Inferior parietal cortex (tissue), 1 donor: ENCODE data around the gene E2F3.
A peak's percentile ranks its signal among the peaks of the same experiment; 100 is the strongest.

ENCODE experiments used
- DNase-seq: peaks from one replicate; pipeline ENCODE4 v3.0.0-alpha.2; 2016; ENCODE audit errors: extremely low spot score

E2F3 gene

DNA sequence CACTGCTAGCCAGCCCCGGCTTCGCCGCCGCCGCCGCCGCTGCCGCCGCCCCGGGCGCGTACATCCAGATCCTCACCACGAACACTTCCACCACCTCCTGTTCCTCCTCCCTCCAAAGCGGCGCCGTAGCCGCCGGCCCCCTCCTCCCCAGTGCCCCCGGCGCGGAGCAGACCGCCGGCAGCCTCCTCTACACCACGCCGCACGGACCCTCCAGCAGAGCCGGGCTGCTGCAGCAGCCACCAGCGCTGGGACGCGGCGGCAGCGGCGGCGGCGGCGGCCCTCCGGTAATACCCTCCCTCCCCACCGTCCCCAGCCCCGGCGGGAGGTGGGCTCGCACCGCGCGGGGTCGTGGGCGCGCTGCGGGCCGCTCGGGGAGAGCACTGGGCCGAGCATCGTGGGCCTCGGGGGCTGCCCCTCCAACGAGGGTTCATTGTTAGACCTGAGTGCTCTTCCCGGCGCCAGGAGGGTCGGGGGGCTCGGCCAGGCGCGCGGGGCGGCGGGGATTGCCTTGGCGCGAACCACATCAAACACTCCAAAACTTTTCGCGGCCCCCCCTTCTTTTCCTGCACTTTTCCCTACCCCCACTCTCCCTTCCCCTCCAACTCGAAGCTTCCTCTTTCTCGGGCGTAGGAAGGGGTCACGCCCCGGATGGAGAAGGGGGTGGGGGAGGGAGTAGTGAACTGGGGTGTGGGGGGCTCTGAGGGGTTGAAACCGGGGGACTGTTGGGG, 827 bp downstream of the E2F3 start:
- DNase-seq, result no peak

DNA sequence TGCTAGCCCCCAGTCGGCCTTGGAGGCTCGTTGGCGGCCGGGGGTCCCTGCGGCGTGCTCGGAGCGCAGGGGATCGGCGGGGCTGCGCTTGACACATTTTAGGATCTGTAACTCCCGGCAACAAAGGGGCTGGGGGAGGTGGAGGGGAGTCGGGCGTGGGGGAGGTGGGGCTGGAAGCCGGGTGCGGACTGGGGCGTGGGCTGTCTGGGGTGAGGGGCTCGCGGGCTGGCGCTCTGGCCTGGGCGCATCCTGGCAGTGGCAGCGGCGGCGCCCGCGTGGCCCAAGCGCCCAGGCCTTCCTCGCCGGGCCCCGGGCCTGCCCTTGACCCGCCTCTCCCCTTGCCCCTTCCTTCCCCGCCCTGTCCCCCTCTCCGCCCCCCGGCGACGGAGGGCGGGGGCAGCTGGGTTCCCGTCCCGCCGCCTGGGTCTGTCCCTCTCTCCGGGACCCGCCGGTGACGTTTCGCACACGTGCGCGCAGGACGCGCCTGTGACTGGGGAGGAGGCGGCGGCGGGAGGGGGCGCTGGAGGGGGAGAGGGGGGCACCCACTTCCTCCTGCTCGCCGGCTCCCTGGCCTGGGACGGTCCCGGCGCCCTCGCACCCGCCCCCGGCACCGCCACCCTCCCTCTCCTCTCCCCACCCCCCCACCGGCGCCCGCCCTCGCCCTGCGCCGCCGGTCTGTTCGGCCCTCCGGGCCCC, 1.5 kb downstream of the E2F3 start:
- DNase-seq, result peak; percentile 67

DNA sequence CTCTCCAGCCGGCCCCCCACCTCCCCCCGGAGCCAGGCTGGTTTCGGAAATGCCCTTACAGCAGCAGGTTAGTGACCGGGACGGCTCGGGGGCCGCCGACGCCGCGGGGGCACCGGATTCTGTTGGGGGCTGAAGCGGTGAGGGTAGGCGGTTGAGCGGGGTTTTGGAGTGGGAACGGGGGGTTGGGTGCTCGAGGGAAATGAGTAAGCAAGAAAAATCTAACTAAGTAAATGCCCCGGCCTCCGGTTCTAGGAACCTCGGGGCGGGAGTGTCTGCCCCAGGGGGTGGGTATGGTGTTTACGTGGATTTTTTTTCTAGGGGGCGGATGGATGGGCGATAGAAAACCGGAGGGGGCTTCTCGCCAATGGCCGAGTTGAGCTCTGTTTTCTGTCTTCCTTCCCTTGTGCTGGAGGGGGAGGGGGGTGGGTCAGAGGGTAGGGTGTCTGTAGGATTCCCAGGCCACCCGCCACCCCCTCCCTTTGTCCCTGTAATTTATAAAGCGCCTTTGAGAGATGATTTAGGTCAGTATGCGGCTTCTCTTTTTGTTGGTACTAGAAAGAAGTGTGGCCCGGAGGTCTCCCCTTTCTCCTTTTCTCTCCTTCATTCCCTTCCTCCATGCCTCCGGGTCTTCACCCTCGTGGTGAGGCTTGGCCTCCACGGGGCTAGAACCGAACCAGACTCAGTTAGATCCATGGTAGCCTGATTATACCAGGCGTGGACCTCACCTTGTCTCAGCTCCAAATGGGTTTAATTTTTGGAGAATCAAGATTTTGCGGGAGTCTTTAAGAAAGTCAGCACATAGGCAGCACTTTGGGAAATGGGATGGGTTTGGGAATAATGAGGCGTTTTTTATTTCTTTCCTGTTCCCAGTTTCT, 2.3 kb downstream of the E2F3 start:
- no peak for DNase-seq

DNA sequence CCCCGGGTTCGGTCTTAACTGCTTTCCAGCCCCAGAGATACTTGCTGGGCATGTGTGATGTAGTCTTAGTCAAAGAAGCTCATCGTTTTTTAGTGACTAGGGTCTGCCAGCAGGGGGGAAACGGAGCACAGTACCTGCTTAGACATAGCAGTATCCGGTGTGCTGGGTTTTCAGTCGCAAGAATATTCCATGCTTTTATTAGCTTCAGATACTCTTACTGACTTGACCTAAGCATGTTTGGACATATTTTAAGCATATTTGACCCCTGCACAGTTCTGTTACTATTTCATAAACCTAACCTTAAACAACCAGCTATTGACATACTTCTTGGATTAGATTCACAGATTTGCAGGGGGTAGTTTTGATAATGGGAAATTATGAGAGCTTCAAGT, 3.0 kb downstream of the E2F3 start:
- DNase-seq, result peak; percentile 55

DNA sequence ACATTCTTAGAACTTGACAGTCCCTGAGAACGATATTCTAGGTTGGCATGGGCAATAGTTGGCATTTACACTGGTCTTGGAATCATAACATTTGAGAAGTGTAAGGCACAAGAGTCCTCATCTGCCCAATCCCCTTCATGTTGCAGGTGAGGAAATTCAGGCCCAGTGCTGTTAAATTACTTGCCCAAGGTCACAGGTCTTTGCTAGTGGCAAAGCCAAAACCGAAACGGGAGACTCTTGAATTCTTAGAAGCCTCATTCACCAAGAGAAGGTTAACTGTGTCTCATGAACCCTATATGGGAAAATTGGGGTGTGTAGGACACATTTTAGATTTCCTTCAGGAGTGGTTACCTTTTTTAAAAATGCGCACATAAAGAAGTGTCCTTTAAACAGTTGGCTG, 7.2 kb downstream of the E2F3 start:
- no peak for DNase-seq

DNA sequence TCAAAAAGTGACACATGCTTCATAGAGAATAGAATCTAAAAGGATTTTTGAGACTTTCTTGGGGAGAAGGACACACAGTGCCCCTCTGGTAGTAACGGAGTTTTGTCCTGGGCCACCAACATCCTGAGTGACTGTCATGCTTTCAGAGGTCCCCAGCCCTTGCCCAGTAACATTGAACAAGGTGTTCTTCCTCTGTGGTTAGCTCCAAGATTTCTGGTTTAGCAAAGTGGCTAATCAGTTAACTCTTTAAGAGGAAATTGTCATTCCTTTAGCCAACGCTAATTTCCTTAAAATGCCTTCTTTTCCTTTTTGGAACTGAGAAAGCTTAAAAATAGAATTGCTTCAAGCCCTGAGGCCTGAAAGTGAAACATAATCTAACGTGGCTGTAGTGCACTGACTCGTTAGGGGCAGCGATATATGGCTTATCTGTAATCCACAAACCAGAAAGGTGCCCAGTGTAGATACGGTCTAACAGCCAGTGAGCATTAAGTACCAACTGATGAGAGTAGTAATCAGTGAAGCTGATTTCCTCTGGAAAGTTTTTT, 7.8 kb downstream of the E2F3 start:
- DNase-seq, result no peak

DNA sequence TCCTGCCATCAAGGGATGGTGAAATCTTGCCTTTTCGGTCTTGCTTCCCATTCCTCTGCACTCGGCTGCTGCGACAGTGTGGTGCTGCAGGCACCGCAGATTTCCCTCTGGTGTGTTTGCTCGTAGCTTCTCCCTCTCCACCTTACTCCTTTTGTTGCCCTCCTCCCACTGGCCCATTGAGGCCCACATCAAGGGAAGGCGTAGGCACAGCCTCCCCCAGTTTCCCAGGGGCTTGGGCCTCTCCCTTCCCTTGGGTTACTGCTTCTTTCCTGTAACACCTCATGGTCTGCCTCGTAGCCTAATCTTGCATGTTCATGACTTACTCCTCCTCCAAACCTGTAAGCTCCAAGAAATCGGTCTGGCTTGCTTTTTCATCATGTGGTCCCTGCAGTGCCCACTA, 9.9 kb downstream of the E2F3 start:
- DNase-seq, result no peak

DNA sequence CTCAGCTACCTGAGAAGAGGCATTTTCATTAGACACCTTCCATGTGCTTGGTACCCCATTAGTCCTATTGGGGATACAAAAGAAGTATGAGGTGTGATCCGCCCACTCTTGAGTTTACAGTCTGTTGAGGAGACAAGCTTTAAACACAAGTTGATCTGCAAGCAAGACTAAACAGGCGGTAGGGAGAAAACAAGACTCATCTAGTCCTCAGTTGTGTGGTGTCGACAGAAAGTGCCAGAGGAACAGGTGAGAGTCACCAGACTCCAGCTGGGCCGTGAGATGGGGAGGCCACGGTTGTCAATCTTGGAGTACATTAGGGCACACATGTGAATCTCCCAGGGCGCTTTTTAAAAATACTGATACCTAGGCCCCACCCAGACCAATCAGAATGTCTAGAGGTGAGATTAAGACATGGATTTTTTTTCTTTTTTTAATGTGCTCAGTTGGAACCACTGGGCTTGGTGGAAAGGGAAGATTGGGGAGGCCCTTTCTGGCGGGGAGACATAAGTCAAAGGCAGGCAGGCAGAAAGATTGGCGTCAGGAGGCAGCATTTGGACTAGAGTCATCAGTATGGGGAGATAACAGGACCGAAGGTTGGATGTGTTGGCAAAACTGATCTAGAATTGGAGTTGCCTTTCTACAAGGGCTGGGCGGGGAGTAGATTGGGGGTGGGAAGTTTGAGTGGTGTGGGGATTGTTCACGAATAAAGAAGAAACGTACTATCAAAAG, 10.4 kb downstream of the E2F3 start:
- DNase-seq, result no peak

DNA sequence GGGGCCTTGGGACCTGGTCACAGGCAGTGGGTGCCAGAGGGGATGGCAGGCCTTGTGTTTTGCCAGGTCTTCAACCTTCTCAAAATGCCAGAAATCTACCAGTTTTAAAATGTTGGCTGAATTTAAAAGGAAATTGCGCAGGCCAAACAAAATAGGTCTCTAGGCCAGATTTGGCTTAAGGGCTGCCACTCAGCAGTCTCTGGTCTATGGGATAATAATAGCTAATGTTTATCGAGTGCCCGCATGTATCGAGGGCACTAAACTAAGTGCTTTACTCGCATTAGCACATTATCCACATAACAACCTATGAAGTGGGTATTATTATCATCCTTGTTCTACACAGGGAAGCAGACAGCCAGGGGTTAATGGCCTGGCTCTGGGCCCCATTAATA, 11.0 kb downstream of the E2F3 start:
- DNase-seq, result no peak

DNA sequence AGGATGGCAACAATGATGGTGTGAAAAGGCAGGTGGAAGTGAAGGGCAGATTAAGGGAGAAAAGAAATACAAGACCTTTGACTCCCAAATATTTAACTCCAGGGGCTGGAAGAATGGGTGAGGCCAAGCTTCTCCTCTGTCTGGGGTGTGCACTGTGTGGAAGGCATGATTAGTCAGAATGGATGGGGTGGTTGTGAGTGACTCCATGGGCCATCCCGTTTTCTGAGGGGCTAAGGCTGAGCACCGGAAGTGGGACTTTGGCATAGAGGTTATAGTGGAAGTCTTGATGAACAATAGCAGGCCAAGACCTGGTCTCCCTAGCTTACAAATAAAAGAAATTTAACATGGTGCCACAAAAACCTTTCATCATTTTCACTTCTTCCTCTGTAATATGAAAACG, 12.1 kb downstream of the E2F3 start:
- DNase-seq, result no peak

DNA sequence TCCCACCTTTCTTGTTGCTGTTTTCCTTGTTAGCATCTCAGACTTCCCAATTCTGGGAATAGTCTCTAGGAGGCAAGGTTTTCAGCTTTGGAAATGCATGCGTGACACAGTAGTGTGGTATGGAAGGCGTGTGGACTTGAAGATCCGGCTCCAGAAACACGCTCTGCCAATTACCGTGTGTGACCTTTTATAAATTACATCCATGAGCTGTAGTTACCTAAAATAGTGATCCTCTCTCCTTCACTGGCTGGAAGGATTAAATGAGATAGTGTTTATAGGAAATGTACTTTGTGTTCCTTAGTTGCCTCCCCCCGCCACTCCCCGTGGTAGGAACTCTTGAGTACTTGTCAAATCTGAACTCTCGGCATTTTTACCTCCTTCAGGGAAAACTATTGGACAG, 13.0 kb downstream of the E2F3 start:
- no peak for DNase-seq

DNA sequence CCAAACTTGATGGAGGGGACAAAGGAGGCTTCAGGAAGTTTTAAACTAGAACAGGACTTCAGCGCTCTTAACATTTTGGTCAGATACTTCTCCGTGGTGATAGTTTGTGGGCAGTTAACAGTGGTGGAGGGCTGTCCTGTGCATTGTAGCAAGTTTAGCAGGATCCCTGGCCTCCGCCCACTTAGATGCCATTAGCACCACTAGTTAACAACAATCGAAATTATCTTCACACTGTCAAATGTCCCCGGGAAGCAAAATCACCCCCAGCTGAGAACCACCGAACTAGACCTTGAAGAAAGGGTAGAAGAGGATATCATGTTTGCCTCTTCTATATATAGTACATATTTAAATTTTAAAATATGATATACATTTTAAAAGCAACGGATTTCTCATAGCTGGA, 13.6 kb downstream of the E2F3 start:
- DNase-seq, result no peak

DNA sequence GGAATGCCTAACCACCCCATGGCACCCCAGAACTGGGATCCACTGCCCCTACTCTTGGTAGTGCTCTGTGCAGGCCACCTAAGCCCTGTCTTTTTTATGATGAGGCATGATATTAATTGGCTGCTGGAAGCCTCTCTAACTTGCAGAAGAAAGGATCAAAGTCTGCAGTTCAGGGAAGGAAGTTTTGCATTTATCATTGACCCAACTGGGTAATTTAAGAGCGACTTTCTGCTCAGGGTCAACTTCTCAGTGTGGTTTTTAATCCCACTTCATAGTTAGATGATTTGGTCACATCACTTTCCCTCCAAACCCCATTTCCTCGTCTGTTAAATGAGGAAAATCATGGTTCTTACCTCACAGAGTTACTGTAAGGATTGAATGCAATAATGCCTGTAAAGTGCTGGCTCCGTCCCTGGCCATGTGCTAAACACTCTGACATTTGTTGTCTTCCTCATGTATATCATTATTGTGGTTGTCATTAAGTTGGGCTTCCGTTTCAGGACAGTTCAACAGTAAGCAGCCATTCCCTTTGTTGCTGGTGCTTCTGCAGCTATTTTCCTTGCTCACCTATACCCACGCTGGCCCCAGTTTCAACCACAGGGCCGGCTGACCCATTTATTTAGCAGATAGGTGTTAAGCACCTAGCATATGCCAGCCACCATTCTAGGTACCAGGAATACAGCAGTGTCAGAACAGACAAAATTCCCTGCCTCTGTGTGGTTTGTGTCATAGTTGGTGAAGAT, 14.2 kb downstream of the E2F3 start:
- no peak for DNase-seq

DNA sequence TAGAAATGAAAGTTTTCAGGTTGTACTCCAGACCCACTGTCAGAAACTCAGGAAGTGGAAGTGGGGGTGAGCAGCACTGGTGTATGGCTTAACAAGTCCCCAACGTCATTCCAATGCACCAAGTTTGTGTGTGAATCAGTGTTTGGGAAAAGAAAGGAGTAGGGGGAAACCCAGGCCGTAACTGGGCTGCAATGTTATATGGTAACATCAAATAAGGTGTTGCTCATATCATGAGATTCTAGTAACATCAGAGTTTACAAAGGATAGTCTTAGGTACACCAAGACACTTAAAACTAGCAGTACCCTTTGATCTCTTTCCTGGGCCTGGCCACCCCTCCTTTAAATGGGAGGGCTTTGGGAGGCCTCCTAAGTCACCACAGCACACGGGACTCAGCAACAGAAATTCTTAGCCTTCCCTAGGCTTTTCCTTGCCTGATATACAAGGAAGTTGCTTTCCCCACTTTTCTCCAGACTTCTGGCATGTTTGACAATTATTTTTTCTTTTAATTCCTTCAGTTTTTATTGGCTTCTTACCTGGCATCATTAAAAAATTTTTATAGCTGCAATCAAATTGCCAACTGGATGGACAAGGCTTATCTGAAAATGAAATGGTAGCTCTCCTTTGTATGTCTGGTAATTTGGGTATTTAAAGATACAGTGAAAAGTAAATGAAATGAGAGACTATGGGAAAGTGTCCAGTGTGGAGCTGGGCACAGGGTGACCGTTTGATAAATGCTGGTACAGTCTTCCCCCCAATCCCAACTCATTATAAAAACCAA, 15.1 kb downstream of the E2F3 start:
- no peak for DNase-seq

DNA sequence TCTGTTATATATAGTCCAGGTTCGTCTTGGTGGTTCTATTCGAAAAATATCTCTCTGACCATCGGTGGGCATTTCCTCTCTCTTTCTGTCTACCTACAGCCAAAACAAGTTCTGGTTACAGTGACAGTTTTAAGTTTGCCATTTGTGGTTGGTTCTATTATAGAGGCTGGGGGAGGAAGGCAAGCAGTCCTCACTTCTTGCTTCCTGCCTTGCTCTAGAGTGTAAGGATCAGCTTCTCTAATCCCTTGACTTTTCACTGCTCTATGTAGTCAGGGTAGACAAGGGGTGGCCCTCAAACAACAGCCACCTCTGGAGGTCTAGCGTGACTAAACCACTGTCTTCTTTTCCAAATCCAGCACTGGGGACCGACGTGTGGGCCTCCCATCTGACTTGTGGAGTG, 16.1 kb downstream of the E2F3 start:
- DNase-seq, result no peak

DNA sequence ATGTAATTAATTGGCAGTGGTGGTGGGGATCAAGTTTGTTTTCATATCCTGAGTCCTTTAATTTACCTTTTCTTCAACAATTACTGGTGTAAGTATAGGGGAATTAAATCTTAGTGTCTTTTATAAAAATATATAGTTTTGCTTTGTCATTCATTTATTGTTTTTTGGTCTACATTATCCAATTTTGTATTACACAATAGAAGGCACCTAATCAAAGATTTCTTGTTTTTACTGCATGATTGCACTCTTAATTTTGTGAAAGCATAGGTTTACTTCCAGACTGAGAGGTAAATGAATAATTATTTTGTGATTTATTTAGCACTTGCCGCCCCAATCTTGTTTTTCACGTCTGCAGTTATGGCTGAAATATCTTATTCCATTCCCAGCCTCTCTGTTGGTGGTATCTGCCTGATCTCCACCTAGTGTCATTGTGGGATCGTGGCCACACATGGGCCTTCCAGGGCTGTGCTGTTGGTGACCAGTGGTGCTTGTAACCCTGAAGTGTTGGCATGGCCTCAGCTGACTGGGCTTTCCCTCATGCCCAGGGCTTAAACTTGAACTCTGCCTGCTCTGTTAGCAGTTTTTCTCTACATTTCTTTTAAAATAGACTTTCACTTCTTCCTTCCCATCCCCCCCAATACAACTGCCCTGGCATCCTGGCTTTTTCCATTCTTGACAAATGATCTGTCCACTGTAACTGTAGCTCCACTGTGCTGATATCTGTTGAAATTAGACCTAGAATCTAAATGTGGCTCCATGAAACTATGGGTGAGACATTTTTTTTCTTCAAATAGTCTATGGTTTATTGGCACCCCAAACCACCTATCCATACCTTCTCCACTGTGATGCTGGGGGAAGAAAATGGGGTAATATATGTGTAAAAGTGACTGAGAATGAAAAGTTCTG, 24.8 kb downstream of the E2F3 start:
- no peak for DNase-seq

DNA sequence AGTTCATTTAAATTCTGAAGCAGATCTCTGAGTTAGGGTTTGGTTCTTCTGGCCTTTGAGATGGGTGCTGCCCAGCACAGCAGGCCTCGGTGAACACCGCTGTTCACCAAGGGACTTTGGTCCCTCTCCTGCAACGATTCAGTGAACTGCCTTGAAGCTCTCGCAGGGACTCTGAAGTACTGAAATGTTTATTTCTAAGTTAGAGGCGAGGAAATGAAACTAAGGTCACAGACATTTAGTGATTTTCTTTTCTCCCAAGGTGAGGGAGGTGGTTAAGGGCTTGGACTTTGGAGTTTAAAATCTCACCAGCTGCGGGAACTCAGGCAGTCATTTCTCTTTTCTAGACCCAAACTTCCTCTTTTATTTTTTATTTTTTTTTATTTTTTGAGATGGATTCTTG, 26.2 kb downstream of the E2F3 start:
- no peak for DNase-seq

DNA sequence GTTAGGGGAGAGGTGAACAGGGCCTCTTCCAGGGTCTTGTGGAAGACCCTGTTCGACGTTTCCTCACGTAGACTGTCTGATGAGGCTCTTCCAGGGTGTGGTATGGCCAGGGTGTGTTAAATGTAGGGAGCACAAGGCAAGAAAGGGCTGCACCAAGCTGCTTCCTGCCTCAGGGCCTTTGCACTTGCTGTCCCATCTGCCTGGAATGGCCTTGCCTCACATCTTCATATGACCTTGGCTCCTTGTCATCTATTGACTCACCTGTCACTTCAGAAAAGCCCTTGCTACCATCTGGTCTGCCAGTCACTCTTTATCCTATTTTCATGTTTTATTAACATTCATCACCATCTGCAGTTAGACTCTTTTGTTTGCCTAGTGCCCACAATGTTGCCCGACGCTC, 31.0 kb downstream of the E2F3 start:
- no peak for DNase-seq

DNA sequence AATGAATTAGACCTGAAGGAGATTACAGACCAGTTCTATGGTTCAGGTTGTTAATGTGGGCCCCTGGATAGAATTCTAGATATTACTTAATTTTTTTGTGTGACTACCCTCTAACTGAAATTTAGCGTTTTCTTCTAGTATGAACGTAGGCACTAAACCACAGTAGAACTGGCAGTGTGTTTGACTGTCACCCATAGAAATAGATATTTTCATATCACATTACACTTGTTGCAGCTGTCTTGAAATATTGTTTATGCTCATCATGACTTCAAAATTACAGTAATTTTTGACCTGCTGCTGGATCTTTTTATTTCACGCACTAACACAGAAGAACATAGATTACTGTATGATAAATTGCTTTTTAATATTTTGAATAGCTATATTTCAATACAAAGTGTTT, 31.6 kb downstream of the E2F3 start:
- no peak for DNase-seq
